Measurements from ENCODE around the gene DLG2.

GRCh38 chr11:84130646-84131427 is 1496.3 kb downstream of the DLG2 start:
- no peak for TF ChIP-seq CTCF (IDR thresholded peaks at IDR 0.05; ENCODE audit: low read length)
- no peak for TF ChIP-seq EZH2 (optimal IDR thresholded peaks at IDR 0.05; ENCODE audit: low read depth, low read length)
- no peak for TF ChIP-seq EZH2phosphoT487 (IDR thresholded peaks at IDR 0.05; ENCODE audit: low read length)

All from MM.1S (cell line).